ENCODE measurements around the gene SEMA3D.

The SEMA3D gene

GRCh38 chr7:84949501-84949900 is 237.4 kb downstream of the SEMA3D start:
- H3K27ac Mint-ChIP-seq, result no peak overlapping the region
- no peaks in the 10 kb centered on the region for H3K9me3 Mint-ChIP-seq
- H3K27me3 Mint-ChIP-seq, result no peaks in the 10 kb centered on the region
- H3K4me3 Mint-ChIP-seq, result no peak overlapping the region
- H3K4me1 Mint-ChIP-seq (ENCODE audit: low read depth), result no peaks in the 10 kb centered on the region
- no peaks in the 10 kb centered on the region for H3K36me3 Mint-ChIP-seq (ENCODE audit: low read depth)

GRCh38 chr7:84949067-84949466 is 237.8 kb downstream of the SEMA3D start:
- no peaks in the 10 kb centered on the region for H3K4me1 Mint-ChIP-seq (ENCODE audit: low read depth)
- no peak overlapping the region for H3K27ac Mint-ChIP-seq
- H3K4me3 Mint-ChIP-seq, result no peak overlapping the region
- H3K9me3 Mint-ChIP-seq, result no peaks in the 10 kb centered on the region
- H3K36me3 Mint-ChIP-seq (ENCODE audit: low read depth), result no peaks in the 10 kb centered on the region
- no peaks in the 10 kb centered on the region for H3K27me3 Mint-ChIP-seq

GRCh38 chr7:84948634-84949033 is 238.2 kb downstream of the SEMA3D start:
- H3K4me1 Mint-ChIP-seq (ENCODE audit: low read depth), result no peaks in the 10 kb centered on the region
- no peaks in the 10 kb centered on the region for H3K9me3 Mint-ChIP-seq
- no peak overlapping the region for H3K27ac Mint-ChIP-seq

GRCh38 chr7:84946549-84946948 is 240.3 kb downstream of the SEMA3D start:
- Mint-ChIP-seq H3K9me3 (no peaks in the 10 kb centered on the region), H3K4me3 (no peak overlapping the region), H3K4me1 (ENCODE audit: low read depth) (no peaks in the 10 kb centered on the region), H3K27ac (no peak overlapping the region), H3K27me3 (no peaks in the 10 kb centered on the region), H3K36me3 (ENCODE audit: low read depth) (no peaks in the 10 kb centered on the region)

More at GRCh38 chr7:84948634-84949033, 238.2 kb downstream of the SEMA3D start:
- Mint-ChIP-seq H3K36me3 (ENCODE audit: low read depth) (no peaks in the 10 kb centered on the region), H3K4me3 (no peak overlapping the region), H3K27me3 (no peaks in the 10 kb centered on the region)

Data from stimulated activated naive CD8-positive, alpha-beta T cell treated with anti-CD3 and anti-CD28 coated beads, Interleukin-15, Interleukin-2, amounts not matched to agents 100 ng/mL and 50 ng/mL, for 24 hours (primary cell).